GM18870 (cell line): ENCODE measurements around the gene GUF1.
"Not testable (repeated sequence)": the region's sequence is repeated elsewhere in the genome, so short reads cannot be mapped to it uniquely, and the experiment has no call there.

Source experiments
- ATAC-seq: cut with Tn5 transposase; IDR thresholded peaks from one replicate; pipeline ENCODE4 v1.9.1; 2021; ENCODE audit warnings: moderate library complexity; ENCODE audit not compliant: unreplicated experiment

The GUF1 gene

GRCh38 chr4:44700427-44700826, 22.2 kb downstream of the GUF1 start:
- ATAC-seq: no peak

- no peak for ATAC-seq
Observed at GRCh38 chr4:44701037-44701436, 22.8 kb downstream of the GUF1 start.

- ATAC-seq: no peak
Observed at GRCh38 chr4:44704673-44705072, 26.5 kb downstream of the GUF1 start.

DNA sequence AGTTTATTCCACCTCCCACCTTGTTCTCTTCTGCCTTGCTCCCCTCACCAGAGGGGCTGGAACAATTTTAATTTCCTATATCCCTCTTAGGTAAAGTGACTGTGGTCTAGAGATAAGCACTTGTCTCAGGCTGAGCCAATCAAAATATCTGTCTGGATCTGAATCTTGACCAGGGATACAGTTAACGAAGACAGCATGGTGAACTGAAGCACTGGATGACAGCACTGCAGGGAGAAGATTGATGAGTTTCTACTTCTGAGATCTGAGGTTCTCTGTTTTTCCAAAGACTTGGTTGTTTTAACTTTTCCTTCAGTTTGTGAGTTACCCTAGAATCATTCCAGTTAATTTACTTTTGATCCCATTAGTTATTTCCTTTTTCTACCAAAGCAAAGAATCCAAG, 34.9 kb downstream of the GUF1 start:
- no peak for ATAC-seq

DNA sequence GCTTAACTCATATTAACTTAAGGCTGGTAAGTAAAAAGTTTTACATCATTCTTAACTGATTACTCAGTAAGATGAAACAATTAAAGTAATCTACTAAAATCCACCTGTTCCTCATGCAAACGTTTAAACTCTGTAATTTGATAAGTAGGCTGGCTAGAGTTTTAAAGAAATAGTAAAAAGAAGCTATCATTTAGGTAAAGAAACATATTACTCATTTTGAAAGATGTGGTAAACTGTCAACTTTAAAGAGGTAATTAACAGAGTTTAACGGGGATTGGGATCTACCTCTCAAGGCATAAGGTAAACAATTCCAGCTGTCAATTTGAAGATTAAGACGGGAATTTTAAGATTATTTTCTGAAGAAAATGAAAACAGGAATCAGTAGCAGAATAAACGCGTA, 38.4 kb downstream of the GUF1 start:
- ATAC-seq: no peak

GRCh38 chr4:44720371-44720770, 42.2 kb downstream of the GUF1 start:
- no peak for ATAC-seq

DNA sequence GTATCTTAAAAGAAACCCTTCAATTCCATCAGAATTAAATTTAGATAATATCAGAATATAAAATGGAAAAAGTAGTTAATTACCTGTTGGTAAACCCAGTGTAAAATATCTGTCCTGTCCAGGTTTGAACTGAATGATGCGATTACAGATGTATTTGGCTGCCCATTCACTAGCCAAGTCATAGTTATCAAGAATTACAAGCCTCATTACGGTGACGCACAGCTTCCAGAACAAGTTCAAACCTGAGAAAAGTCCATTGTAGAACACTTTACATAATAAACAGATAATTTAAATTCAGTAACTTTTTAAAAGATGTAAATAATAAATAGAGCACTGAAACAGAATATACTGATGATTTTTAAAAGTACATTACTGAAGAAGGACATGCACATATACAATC, 43.8 kb downstream of the GUF1 start:
- no peak for ATAC-seq

GRCh38 chr4:44725166-44725565, 46.9 kb downstream of the GUF1 start:
- ATAC-seq: no peak

GRCh38 chr4:44725726-44726037, 47.5 kb downstream of the GUF1 start:
- ATAC-seq: no peak

GRCh38 chr4:44726038-44726871, 48.0 kb downstream of the GUF1 start, which contains the start of gene GNPDA2:
TSS of gene GNPDA2 (minus strand) at chr4:44726556. CDS start at chr4:44722207, 4,349 bp downstream.
- ATAC-seq: peak; percentile 64

GRCh38 chr4:44727471-44727870, 49.3 kb downstream of the GUF1 start:
- no peak for ATAC-seq

DNA sequence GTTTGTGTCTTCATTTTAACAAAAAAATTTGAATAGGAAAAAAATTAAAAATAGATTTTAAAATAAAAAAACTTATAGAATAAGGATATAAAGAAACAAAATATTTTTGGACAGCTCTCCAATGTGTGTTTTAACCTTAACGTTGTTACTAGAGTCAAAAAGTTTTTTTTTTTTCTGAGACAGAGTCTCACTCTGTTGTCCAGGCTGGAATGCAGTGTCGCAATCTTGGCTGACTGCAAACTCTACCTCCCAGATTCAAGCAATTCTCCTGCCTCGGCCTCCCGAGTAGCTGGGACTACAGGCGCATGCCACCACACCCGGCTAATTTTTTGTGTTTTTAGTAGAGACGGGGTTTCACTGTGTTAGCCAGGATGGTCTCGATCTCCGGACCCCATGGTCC, 50.5 kb downstream of the GUF1 start:
- ATAC-seq: not testable (repeated sequence)

DNA sequence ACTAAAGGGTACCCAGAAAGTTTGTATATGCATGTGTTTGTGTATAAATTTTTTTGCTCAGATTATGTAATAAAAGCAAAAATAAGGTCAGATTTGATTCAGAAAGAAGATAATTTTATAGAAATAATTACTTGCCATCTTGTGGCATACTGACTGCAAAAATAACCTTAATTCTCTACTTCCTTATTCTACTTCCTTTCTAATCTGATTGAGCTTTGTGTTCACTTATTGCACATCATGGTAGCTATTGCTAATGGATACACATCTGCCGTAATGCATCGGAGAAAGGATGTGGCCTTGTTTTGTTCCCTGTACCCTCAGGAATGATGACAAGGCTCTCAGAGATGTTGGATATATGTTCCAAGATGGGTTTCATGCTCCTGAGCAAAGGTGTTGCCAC, 58.7 kb downstream of the GUF1 start:
- no peak for ATAC-seq

DNA sequence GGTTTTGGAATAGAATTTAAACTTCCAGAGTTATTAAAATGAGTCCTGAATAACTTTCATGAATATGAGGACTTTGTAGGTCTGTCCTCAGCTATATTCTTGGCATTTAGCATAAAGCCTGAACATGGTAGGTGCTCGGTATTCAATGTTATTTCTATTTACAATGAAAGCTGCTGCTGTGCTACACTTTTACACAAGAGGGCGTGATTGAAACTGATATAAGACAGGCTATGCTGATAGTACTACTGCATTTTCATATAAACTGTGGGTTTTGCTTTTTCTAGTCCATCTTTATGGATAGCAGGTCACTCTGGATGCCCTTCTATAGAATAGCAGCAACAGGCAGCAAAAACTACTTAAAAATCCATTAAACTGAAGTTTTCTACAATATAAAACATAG, 60.4 kb downstream of the GUF1 start:
- ATAC-seq: no peak

GRCh38 chr4:44740201-44740600, 62.0 kb downstream of the GUF1 start:
- ATAC-seq: no peak
